NCI-H526 treated with DMSO at 0.1 percent for 48 hours (cell line): ENCODE results near the gene KDM4B.

ENCODE experiments used
- DNase-seq: peaks from one replicate; lab custom pipeline; 2025; lab: John Stamatoyannopoulos, UW

KDM4B gene

DNA sequence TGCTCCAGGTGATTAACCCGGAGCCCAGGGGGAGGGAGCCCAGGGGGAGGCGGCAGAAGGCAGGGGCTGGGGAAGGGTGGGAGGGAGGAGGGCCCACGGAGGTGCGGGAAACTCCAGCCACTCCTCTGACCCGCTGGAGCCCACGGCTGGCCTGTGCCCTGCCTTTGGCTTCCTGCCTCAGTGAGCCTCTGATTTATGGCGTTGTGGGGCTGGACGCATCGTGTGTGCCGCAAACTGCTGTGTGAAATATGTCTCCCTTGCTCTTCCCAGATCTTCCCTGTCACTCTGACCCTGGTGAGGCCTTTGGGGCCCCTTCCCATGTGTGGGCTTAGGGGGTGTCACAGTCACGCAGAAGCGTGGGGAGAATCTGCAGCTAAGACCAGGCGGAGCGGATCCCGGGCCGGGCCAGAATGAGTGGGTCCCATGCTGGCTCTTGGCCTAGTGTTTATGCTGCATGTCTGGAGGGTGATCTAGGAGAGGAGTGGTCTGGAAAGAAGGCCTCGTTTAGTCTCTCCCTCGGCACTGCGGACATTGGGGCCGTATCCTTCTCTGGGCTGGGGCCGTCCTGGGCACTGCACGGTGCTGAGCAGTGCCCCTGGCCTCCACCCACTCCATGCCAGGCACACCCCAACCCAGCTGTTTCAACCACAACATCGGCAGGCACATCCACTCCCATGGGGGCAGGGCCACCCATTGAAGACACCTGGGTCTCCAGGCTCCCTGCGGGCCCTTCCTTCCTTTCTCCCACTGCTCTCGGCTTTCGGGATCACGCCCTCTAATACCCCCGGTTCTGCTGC lies 123.0 kb downstream of the KDM4B start:
- no peak for DNase-seq

DNA sequence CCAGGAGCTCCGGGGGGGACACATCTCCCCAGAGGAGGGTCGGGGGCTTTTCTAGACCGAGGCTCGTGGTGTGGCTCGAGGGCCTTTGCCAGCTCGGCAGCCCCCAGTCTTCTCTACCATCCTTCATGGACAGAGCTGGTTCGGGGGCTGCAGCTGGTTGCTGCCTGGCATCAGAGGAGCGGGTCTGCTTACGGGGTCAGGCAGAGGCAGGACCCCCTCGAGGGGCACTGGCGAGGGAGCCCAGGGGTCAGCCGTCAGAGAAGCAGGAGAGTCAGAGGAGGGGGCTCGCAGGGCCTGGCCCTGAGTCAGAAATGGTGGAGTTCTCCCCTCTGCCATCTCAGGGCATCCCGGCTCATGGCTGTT lies 123.5 kb downstream of the KDM4B start:
- DNase-seq: no peak

DNA sequence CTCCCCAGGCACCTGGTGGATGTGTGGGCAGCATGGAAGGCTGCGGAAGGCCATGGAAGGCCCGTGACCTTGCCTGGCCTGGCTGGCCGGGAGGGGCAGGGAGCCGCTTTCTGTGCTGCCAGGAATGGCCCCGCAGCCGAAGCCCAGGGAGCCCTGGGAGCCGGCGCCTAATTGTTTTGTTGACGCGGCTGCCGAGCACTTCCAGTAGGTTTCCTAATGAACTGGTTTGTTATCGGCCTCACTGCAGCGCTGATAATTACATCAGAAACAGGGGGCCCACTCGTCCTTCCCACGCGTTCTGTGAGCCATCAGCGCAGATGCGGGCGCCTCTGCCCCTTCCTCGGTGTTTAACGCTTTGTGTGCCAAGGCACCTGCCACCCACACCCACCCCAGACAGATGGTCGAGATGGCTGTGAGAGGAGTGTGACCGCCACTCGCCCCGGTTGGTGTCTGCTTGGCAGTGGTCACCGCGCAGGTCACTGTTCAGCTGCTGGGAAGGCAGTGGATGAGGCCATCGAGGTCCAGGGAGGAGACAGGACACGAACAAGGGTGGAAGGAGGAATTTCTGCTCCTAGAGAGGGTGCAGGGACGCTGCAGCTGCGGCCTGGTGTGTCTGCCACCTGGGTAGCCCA lies 124.5 kb downstream of the KDM4B start:
- DNase-seq: no peak

DNA sequence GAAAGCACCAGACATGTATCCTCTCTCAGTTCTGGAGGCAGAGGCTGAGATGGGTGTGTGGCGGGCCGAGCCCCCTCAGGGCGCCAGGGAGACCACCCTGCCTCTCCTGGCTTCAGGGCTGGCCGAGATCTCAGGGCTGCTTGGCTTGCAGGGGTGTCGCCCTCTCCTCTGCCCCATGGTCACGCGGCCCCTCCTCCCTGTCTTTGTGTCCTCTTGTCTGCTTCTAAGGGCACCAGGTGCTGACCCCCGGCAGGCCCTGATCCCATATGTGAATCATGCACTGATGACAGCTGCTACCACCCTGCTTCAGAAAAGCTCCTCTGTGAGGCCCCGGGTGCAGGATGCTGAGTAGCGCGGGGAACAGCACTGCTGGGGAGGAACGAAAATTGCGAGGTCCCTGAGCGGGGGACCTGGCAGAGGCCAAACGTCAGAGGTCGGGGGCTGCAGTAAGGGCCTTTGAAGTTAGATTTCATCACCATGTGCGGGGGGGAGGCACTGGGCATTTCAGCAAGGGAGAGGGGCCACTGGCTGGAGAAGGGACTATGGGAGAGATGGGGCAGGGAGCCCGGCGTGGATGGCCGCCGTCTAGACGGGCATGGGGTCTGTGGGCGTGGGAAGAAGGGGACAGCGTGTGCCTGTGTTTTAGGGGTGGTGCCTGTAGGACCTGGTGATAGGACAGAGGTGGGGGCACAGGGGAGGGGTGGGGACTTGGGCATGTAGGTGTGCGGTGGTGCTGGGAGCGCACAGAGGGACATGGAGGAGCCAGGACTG lies 125.2 kb downstream of the KDM4B start:
- DNase-seq: no peak

DNA sequence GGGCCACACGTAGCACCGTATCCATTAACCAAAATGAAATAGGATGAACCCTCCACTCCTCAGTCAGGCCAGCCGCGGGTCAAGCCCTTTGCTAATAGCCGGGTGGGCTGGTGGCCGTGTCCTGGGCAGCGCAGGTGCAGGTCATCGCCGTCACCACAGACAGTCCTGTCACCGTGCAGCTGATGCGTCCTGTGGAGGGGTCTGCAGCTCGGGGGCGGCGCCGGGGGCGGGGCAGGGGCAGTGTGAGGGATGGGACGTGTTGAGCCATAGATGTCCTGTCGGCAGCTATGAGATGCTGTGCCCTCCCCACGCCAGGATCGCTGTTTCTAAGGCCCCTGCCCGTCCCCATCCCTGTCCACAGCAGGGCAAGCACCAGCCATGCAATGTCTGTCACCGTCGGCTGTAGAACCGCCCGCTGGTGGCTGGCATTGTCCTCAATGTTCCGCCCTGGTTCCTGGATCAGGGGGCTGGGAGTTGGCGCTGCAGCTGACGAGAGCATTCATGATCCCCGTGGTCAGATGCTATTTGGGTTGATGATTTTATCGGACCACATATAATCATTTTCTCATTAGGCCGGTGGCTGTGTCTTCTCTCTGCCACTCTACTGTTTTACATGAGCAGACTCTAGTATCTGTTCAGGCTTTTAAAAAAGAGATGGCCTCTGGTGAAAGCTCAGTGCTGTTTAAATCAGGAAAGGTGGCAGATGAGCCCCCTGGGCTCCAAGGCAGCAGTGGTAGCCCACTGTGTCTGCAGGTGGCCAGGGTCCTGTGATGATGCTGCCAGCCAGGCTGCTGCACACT lies 126.1 kb downstream of the KDM4B start:
- no peak for DNase-seq

DNA sequence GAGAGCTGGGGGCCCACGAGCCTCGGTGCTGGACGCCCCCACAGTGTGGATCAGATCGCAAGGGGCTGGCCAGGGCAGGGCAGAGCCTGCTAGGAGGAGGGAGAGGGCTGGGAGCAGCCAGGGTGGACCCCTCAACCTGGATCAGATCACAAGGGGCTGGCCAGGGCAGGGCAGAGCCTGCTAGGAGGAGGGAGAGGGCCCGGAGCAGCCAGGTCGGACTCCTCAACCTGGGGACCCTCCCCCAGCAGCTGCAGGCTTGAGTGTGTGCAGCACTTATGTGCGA lies 126.6 kb downstream of the KDM4B start:
- DNase-seq: no peak

DNA sequence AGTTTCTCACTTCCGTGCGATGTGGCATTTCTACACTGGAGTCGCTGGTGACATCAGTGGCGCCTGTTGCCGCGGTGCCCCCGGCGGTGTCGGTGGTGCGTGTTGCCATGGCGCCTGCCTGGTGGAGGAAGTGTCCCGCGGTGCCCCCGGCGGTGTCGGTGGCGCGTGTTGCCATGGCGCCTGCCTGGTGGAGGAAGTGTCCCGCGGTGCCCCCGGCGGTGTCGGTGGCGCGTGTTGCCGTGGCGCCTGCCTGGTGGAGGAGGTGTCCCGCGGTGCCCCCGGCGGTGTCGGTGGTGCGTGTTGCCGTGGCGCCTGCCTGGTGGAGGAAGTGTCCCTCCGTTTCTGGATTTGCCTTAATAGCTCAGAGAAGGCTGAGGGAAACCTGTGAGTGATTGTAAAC lies 127.6 kb downstream of the KDM4B start:
- no peak for DNase-seq

DNA sequence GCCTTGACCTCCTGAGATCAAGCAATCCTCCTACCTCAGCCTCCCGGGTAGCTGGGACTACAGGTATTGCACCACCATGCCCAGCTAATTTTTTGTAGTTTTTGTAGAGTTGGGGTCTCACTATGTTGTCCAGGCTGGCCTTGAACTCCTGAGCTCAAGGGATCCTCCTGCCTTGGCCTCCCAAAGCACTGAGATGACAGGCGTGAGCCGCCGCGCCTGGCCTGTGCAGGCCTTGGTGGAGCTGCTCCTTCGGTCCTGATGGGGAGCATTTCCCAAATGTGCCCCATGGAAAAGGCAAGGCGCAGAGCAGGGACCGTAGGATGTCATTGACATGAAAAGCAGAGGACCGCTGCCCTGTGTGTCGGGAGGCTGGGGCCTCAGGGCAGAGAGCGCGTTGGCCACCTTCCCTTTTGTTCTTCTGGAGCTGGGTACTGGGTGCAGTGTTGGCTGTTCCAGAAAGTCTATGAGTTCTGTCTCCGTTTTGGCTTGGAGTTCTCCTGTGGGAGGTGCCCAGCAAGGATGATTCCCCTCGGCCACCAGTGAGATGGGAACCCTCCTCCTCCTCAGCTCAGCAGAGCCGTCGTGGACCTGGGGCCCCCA lies 128.5 kb downstream of the KDM4B start:
- no peak for DNase-seq

DNA sequence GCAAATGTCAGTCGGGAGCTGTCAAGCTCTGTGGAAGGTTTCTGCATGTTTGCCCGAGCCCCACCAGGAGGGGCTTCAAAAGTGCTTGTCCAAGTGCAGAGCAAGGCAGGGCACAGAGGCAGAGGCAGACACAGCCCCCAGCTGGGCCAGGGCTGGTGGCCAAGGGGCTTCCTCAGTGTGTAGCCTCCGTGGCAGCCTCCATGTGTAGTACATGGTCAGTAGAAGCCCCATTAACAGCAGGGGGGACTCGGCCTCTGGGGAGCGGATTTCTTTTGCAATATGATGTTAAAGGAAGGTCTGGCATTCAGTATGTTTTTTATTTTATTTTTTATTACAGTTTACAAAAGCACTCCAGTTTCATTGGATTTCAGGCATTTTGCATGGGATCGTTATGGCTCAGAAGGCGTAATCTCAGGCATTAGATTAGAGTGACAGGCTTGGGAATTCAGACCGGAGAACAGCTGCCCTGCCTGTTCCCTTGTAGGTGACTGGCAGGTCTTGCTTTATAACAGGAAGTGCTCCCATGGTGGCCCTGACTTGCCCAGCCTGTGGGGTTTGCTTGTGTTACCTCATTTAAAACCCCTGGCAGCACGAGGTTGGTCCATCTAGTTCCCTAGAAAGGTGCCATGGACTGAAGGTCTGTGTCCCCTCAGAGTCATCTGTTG lies 129.2 kb downstream of the KDM4B start:
- no peak for DNase-seq

DNA sequence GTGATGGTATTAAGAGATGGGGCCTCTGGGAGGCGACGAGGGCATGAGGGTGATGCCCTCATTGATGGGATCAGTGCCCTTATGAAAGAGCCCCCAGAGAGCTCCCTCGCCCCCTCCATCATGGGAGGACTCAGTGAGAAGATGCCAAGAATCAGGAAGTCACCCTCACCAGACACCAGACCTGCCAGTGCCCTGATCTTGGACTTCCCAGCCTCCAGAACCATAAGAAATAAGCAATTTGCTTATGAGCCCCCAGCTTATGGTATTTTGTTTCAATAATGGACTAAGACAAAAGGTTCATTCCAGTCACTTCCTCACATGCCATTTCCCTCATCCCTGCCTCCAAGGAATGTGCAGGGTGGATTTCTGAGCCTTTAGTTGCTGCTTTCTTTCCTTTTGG lies 129.7 kb downstream of the KDM4B start:
- no peak for DNase-seq

DNA sequence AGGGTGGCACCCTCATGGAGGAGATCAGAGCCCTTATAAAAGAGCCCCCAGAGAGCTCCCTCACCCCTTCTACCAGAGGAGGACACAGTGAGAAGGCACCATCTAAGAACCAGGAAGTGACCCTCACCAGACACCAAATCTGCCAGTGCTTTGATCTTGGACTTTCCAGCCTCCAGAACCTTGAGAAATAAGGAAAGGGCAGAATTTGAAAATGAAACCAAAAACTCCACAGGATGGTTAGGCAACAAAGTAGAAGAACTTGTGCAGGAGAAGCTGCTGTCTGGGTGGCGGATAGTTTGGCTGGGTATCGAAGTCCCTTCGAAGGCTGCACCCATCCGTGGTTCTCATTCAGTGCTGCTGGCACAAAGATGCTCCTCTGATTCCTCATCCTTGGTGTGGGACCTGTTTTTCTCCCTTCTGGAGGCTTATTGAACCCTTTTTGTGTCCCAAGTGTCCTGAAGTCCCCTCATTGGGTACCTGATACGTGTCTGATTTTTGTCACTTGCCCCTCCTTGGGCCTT lies 130.8 kb downstream of the KDM4B start:
- no peak for DNase-seq

DNA sequence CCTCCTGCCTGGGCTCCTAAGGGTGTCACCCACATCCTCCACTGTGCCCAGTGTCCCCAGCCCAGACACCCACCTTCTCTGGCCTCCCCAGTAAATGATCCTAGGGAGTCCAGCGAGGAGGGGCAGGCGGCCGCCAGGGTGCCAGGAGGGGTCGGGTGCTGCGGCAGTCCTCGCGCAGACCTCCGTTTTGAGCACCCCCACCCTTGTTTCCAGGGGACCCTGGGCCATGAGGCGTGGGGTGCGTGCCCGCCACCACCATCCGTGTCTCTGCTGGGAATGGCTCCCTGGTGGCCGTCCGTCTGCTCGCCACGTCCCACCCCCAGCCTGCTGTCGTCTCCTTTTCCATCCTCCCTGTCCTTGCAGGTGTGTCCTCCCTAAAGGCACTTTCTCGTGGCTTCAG lies 133.0 kb downstream of the KDM4B start:
- DNase-seq: no peak

DNA sequence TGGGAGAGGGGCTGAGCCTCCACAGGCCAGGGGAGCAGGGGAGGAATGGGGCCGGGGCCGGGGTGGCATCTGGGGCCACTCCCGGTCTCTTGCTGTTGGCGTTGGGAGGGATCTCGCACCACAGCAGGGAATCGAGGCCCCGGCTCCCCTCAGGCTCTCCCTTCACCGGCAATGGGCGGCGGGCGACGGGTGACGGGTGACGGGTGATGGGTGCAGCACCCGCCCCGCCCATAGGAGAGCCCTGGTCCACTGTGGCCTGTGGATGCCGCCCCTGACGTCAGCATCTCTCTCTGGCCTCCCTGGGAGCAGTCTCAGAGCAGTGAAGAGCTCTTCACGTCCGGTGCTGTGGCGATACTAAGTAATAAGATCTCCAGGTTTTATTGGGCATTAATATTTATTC lies 133.6 kb downstream of the KDM4B start:
- no peak for DNase-seq

DNA sequence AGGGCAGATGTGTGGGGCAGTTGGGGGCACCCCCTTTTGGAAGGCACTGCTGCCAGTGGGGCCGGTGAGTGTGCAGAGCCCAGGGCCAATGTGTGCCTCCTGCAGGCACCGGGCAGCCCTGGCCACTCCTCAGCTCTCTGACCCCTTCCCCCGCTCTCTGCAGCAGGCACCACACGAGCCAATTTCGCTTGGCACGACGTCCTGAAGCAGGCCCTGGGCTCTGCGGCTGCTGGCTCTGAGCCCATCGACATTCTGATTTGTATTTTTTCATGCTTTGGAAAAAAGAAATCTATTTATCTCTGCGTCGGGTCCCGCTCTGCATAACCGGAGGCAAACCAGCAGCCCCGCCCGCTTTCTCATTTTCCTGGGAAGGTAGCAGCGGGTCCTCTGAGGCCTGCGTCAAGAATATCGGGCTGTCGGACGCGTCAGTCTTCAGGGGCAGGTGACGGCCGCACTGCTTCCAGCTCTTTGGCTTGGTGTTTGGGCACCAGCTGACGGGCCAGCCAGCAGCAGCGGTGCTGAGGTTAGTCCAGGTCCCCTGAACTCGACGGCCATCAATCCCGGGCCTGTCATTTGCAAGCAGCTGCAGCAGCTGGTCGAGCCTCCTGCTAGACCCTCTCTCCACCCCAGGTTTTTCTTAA lies 134.3 kb downstream of the KDM4B start:
- DNase-seq: no peak

DNA sequence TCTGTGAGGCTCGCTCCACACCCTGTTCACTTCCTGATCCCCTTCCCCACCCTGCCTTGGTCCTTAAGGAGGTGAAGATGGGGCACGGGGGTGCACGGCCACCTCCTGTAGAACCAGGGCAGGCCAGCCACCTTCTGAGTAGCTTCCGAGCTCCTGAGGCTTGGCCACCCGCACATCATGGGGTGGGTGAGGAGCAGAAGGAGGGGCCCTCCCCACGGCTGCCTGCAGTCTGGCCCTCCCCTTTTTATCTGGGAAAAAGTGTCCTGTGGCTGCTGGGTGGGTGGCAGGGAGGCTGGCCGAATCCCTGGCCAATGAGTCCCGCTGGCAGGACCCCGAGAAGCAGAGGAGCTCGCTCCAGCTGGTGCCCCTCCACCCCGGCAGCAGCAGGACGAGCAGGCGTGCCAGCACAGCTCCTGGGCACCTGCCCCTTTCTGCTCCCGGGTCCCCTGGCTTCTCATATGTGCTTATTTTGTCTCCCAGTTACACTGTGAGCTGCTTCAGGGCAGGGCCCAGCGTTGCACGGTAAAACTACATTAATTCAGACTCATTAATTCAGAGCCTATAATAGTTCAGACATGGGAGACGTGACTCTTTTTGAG lies 135.0 kb downstream of the KDM4B start:
- no peak for DNase-seq

DNA sequence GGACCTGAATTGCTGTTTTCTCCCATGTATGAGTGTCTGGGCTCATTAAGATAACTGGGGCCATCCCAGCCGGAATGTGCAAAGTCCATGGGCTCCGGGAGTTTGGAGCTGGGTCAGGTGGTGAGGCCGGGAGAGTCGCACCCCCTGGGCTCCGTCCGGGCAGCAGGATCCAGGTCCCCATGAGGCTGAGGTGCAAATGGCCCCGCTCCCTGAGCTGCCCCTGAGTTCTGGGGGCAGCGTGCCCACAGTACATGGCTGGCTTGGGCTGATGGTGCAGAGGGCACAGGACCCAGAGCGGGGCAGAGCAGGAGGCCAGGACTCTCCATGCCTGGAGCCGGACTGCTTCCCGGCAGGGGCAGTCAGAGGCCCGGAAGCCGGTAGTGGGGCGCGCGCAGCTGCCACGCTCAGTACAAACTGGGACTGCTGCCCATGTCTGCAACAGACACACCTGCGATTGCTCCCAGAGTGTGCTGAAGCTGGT lies 136.0 kb downstream of the KDM4B start:
- no peak for DNase-seq

DNA sequence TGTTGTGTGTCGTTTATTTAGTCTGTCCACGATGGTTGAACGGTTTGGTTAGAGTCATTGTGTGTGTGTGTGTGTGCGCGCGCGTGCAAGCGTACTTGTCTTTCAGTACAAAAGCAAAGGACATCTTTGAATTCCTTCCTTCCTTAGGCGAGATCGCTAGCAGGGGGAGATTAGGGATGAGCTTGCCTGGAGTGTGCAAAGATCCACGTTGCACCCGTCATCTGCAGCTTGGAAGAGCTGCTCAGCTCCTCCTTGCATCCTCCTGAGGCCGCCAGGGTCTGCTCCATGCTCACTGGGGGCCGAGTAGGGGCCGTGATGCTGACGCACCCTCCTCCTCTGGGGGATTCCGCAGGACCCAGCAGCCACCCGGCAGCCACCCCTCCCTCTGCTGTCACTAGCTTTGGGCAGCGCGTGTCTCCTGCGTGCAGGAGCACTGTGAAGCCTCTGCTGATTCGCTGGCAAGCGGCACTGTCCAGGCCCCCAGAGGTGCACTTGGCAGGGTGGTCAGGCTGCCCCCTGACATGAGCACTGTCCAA lies 137.3 kb downstream of the KDM4B start:
- DNase-seq: no peak

DNA sequence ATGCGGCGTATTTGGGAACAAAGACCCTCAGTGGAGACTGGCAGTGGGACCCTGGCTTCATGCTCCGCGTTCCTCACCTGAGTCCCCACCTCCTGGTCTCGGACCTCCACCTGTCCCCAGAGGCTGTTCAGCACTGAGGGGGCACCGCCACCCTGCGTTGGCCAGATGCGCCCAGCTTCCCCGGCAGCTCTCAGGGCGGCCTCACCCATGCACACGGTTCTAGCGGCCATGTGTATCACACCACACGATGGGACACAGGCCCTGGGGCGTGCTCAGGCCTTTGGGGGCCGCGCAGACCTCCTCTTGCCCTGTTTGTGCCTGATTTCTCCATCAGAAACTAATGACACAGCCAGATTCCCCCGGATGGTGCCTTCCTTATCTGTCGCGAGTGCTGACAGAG lies 138.1 kb downstream of the KDM4B start:
- no peak for DNase-seq

DNA sequence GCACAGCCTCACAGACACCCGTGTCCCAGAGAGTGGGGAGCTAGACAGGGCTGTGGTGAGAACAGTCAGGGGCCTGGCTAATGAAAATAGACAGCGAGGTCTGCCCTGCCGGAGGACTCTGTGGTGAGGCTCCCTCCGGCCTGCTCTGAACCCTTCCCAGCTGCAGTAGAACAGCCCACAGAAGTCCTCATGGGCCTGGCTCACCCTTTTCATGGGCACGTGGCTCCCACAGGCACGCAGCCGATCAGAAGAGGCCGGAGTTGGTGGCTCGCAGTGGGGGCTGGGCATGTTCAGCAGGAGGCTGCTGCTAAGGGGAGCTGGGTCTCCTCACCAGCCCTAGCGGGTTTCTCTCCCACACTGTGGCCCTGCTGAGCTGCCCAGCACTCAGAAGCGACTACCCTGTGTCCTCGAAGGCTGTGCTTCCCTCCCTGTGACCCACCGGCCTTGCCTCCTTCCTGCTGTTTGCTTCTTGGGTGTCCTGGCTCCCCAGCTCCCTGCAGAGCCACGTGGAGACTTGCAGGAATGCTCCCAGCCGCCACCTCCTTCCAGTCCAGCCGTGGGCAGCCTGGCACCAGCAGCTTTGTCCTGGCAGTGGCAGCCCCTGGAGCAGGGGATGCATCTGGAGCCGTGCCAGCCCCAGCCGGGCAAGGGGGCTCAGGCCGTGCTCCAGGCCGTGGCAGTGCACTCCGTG lies 138.7 kb downstream of the KDM4B start:
- DNase-seq: no peak
